Spleen (tissue), 7 donors: ENCODE measurements around the gene SIGLEC15.

ENCODE experiments used
- CTCF ChIP-seq, 11 experiments: fragments of 200-600 bp in 7 of 11; fragments of 450-650 bp in 4 of 11; sonication (generic) in 4 of 11; IDR thresholded peaks in 8 of 11; conservative IDR thresholded peaks in 3 of 11; 1 replicate in 7 of 11; 2 replicates in 4 of 11; pipeline versions ENCODE4 v1.4.0 to v1.8.0; 2016 to 2021; ENCODE audit warnings: antibody characterized with exemption in 11 of 11, inconsistent platforms in 4 of 11, mild to moderate bottlenecking in 1 of 11
- POLR2A ChIP-seq, 3 donors: fragments of 450-650 bp; IDR thresholded peaks; one replicate each; pipeline ENCODE4 v1.5.1; 2017; ENCODE audit warnings: antibody characterized with exemption in 3 of 3, mild to moderate bottlenecking in 1 of 3
- donor health status: DM: no; HTN: no; CAD: no; lungs with moderate emphysema.
- donor health status: DM: no; HTN: no; CAD: no.
- donor health status: DM: no; HTN: no; CAD: no.

DNA sequence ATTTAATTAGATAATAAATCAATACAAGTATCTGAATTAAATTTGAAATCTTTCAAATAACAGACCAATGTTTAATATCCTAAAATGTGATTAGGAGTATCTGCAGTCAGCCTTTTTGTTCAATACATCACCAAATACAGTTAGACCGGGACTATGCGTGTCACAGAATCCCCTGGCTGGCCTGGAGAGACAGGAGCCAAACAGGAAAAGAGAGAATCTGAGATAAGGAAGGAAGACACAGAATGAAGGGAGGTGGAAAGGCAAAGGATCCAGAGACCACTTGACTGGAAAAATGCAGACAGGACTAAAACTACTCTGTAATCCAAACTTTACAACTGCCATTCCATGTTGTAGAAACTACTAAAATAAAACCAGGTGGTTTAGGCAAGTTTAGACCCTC is 66.3 kb downstream of the SIGLEC15 start:
- TF ChIP-seq CTCF (IDR thresholded peaks at IDR 0.05 in 8 of 11, conservative IDR thresholded peaks at IDR 0.05 in 3 of 11) (no peak), POLR2A (IDR thresholded peaks at IDR 0.05) (no peak)
